Measurements from ENCODE around the gene PAK4. TPM values are rescaled to one million over a fixed set of nuclear protein-coding genes. Genes with fewer than 3 reads are reported as not detected.

PAK4 gene
- polyA plus RNA-seq, 3 donors from 2014 or later, result 0.68 to 2.1 (median 1.5) TPM

- no peak overlapping the region for H3K27ac Mint-ChIP-seq
- no peaks in the 10 kb centered on the region for H3K4me1 Mint-ChIP-seq
- no peaks in the 10 kb centered on the region for H3K9me3 Mint-ChIP-seq
- H3K36me3 Mint-ChIP-seq, result peaks cover 0 to 4% (median 0%) of the 10 kb centered on the region in 3 donors
- H3K27me3 Mint-ChIP-seq (ENCODE audit: low read depth in 3 of 3), result peaks cover 0 to 2% (median 0%) of the 10 kb centered on the region in 3 donors
- H3K4me3 Mint-ChIP-seq, result no peak overlapping the region
- DNase-seq, result no peak
These were observed 48.0 kb downstream of the PAK4 start for GRCh38 chr19:39173502-39173991.

GRCh38 chr19:39174142-39174541 is 48.6 kb downstream of the PAK4 start:
- Mint-ChIP-seq H3K4me1 (no peaks in the 10 kb centered on the region), H3K36me3 (no peaks in the 10 kb centered on the region), H3K4me3 (no peak overlapping the region), H3K9me3 (no peaks in the 10 kb centered on the region), H3K27ac (no peak overlapping the region), H3K27me3 (ENCODE audit: low read depth in 3 of 3) (peaks cover 0 to 2% (median 0%) of the 10 kb centered on the region in 3 donors)
- no peak for DNase-seq

GRCh38 chr19:39174558-39175544 is 49.3 kb downstream of the PAK4 start:
- H3K9me3 Mint-ChIP-seq, result no peaks in the 10 kb centered on the region
- no peak overlapping the region for H3K27ac Mint-ChIP-seq
- H3K4me1 Mint-ChIP-seq, result no peaks in the 10 kb centered on the region
- no peaks in the 10 kb centered on the region for H3K36me3 Mint-ChIP-seq
- no peak for DNase-seq
- H3K27me3 Mint-ChIP-seq (ENCODE audit: low read depth in 3 of 3), result peaks cover 0 to 2% (median 0%) of the 10 kb centered on the region in 3 donors
- H3K4me3 Mint-ChIP-seq, result no peak overlapping the region

- H3K36me3 Mint-ChIP-seq, result no peaks in the 10 kb centered on the region
- no peak overlapping the region for H3K27ac Mint-ChIP-seq
- no peak overlapping the region for H3K4me3 Mint-ChIP-seq
- H3K9me3 Mint-ChIP-seq, result no peaks in the 10 kb centered on the region
- DNase-seq, result no peak
- peaks cover 0 to 2% (median 0%) of the 10 kb centered on the region in 3 donors for H3K27me3 Mint-ChIP-seq (ENCODE audit: low read depth in 3 of 3)
- H3K4me1 Mint-ChIP-seq, result no peaks in the 10 kb centered on the region
These were observed 50.0 kb downstream of the PAK4 start for GRCh38 chr19:39175564-39175963.

- H3K9me3 Mint-ChIP-seq, result no peaks in the 10 kb centered on the region
These were observed 51.6 kb downstream of the PAK4 start for GRCh38 chr19:39177110-39177699.

GRCh38 chr19:39177736-39178135 is 52.1 kb downstream of the PAK4 start:
- Mint-ChIP-seq H3K27ac (no peak overlapping the region), H3K4me3 (no peak overlapping the region), H3K36me3 (no peaks in the 10 kb centered on the region), H3K9me3 (no peaks in the 10 kb centered on the region), H3K27me3 (ENCODE audit: low read depth in 3 of 3) (no peaks in the 10 kb centered on the region), H3K4me1 (no peaks in the 10 kb centered on the region)
- DNase-seq, result no peak

More at GRCh38 chr19:39177110-39177699, 51.6 kb downstream of the PAK4 start:
- DNase-seq, result no peak
- Mint-ChIP-seq H3K36me3 (no peaks in the 10 kb centered on the region), H3K4me1 (no peaks in the 10 kb centered on the region), H3K27me3 (ENCODE audit: low read depth in 3 of 3) (no peaks in the 10 kb centered on the region), H3K27ac (no peak overlapping the region), H3K4me3 (no peak overlapping the region)

- H3K36me3 Mint-ChIP-seq, result no peaks in the 10 kb centered on the region
- no peaks in the 10 kb centered on the region for H3K27me3 Mint-ChIP-seq (ENCODE audit: low read depth in 3 of 3)
- no peak for DNase-seq
- no peak overlapping the region for H3K4me3 Mint-ChIP-seq
- H3K27ac Mint-ChIP-seq, result no peak overlapping the region
- no peaks in the 10 kb centered on the region for H3K9me3 Mint-ChIP-seq
- H3K4me1 Mint-ChIP-seq, result no peaks in the 10 kb centered on the region
These were observed 52.9 kb downstream of the PAK4 start for GRCh38 chr19:39178296-39179006.

GRCh38 chr19:39179754-39180153 is 54.2 kb downstream of the PAK4 start:
- no peak for DNase-seq
- peaks cover 0 to 2% (median 0%) of the 10 kb centered on the region in 3 donors for H3K27me3 Mint-ChIP-seq (ENCODE audit: low read depth in 3 of 3)
- H3K9me3 Mint-ChIP-seq, result no peaks in the 10 kb centered on the region
- no peak overlapping the region for H3K27ac Mint-ChIP-seq
- no peaks in the 10 kb centered on the region for H3K4me1 Mint-ChIP-seq
- no peak overlapping the region for H3K4me3 Mint-ChIP-seq
- H3K36me3 Mint-ChIP-seq, result no peaks in the 10 kb centered on the region

- Mint-ChIP-seq H3K27ac (no peak overlapping the region), H3K27me3 (ENCODE audit: low read depth in 3 of 3) (peaks cover 0 to 2% (median 0%) of the 10 kb centered on the region in 3 donors), H3K4me1 (no peaks in the 10 kb centered on the region), H3K36me3 (no peaks in the 10 kb centered on the region), H3K4me3 (no peak overlapping the region), H3K9me3 (no peaks in the 10 kb centered on the region)
- no peak for DNase-seq
These were observed 55.2 kb downstream of the PAK4 start for GRCh38 chr19:39180749-39181148.

- no peaks in the 10 kb centered on the region for H3K4me1 Mint-ChIP-seq
- no peak for DNase-seq
- no peak overlapping the region for H3K27ac Mint-ChIP-seq
- H3K36me3 Mint-ChIP-seq, result no peaks in the 10 kb centered on the region
- H3K4me3 Mint-ChIP-seq, result no peak overlapping the region
- H3K9me3 Mint-ChIP-seq, result no peaks in the 10 kb centered on the region
- peaks cover 0 to 4% (median 0%) of the 10 kb centered on the region in 3 donors for H3K27me3 Mint-ChIP-seq (ENCODE audit: low read depth in 3 of 3)
These were observed 56.1 kb downstream of the PAK4 start for GRCh38 chr19:39181500-39182173.

- H3K36me3 Mint-ChIP-seq, result no peaks in the 10 kb centered on the region
- H3K4me3 Mint-ChIP-seq, result no peak overlapping the region
- H3K9me3 Mint-ChIP-seq, result no peaks in the 10 kb centered on the region
- H3K27ac Mint-ChIP-seq, result no peak overlapping the region
- no peak for DNase-seq
- H3K27me3 Mint-ChIP-seq (ENCODE audit: low read depth in 3 of 3), result peaks cover 0 to 4% (median 0%) of the 10 kb centered on the region in 3 donors
- H3K4me1 Mint-ChIP-seq, result no peaks in the 10 kb centered on the region
These were observed 56.6 kb downstream of the PAK4 start for GRCh38 chr19:39182174-39182505.

GRCh38 chr19:39183104-39183503 is 57.5 kb downstream of the PAK4 start:
- no peak overlapping the region for H3K4me3 Mint-ChIP-seq
- DNase-seq, result no peak
- H3K27me3 Mint-ChIP-seq (ENCODE audit: low read depth in 3 of 3), result peaks cover 0 to 4% (median 1%) of the 10 kb centered on the region in 3 donors
- no peaks in the 10 kb centered on the region for H3K4me1 Mint-ChIP-seq
- H3K36me3 Mint-ChIP-seq, result no peaks in the 10 kb centered on the region
- H3K27ac Mint-ChIP-seq, result no peak overlapping the region
- no peaks in the 10 kb centered on the region for H3K9me3 Mint-ChIP-seq

- DNase-seq, result no peak
- no peaks in the 10 kb centered on the region for H3K36me3 Mint-ChIP-seq
- no peaks in the 10 kb centered on the region for H3K4me1 Mint-ChIP-seq
- H3K9me3 Mint-ChIP-seq, result no peaks in the 10 kb centered on the region
- H3K27me3 Mint-ChIP-seq (ENCODE audit: low read depth in 3 of 3), result peaks cover 0 to 7% (median 1%) of the 10 kb centered on the region in 3 donors
- H3K27ac Mint-ChIP-seq, result no peak overlapping the region
- H3K4me3 Mint-ChIP-seq, result no peak overlapping the region
These were observed 60.8 kb downstream of the PAK4 start for GRCh38 chr19:39186391-39186790.

Data from immature natural killer cell (primary cell).